ENCODE data around the gene SCFD1.

GRCh38 chr14:30632730-30633129, 10.6 kb downstream of the SCFD1 start:
- TF ChIP-seq, protein P1, sequence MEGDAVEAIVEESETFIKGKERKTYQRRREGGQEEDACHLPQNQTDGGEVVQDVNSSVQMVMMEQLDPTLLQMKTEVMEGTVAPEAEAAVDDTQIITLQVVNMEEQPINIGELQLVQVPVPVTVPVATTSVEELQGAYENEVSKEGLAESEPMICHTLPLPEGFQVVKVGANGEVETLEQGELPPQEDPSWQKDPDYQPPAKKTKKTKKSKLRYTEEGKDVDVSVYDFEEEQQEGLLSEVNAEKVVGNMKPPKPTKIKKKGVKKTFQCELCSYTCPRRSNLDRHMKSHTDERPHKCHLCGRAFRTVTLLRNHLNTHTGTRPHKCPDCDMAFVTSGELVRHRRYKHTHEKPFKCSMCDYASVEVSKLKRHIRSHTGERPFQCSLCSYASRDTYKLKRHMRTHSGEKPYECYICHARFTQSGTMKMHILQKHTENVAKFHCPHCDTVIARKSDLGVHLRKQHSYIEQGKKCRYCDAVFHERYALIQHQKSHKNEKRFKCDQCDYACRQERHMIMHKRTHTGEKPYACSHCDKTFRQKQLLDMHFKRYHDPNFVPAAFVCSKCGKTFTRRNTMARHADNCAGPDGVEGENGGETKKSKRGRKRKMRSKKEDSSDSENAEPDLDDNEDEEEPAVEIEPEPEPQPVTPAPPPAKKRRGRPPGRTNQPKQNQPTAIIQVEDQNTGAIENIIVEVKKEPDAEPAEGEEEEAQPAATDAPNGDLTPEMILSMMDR (conservative IDR thresholded peaks at IDR 0.05; ENCODE audit: low read depth, low read length): no peak
- no peak for TF ChIP-seq EZH2 (IDR thresholded peaks at IDR 0.05; ENCODE audit: borderline replicate concordance, low read depth, low read length, poor library complexity, severe bottlenecking)
